DMS114 treated with DMSO at 0.1 percent for 48 hours (cell line): ENCODE data around the gene MRPL39.
"Not testable (repeated sequence)": the region's sequence is repeated elsewhere in the genome, so short reads cannot be mapped to it uniquely, and the experiment has no call there.

Experiments
- DNase-seq: peaks from one replicate; lab custom pipeline; 2025; ENCODE audit not compliant: unreplicated experiment; lab: John Stamatoyannopoulos, UW

MRPL39 gene

GRCh38 chr21:25607151-25608043 lies at the start of gene MRPL39:
Gene MRPL39 (minus strand): TSS chr21:25607481. CDS start chr21:25607475, 6 bp downstream.
- DNase-seq: peak; percentile 62

- DNase-seq: no peak
Measured at GRCh38 chr21:25656412-25656811, 49.1 kb upstream of the MRPL39 start.

- no peak for DNase-seq
Measured at GRCh38 chr21:25649146-25649545, 41.9 kb upstream of the MRPL39 start.

GRCh38 chr21:25647647-25648046 lies 40.4 kb upstream of the MRPL39 start:
- no peak for DNase-seq

GRCh38 chr21:25646474-25646873 lies 39.2 kb upstream of the MRPL39 start:
- DNase-seq: no peak

GRCh38 chr21:25643486-25643885 lies 36.2 kb upstream of the MRPL39 start:
- DNase-seq: no peak

GRCh38 chr21:25640943-25641292 lies 33.6 kb upstream of the MRPL39 start:
- DNase-seq: no peak

GRCh38 chr21:25640202-25640942 lies 33.1 kb upstream of the MRPL39 start:
- DNase-seq: no peak

- DNase-seq: no peak
Measured at GRCh38 chr21:25639551-25640201, 32.4 kb upstream of the MRPL39 start.

GRCh38 chr21:25638660-25639550 lies 31.6 kb upstream of the MRPL39 start, which contains the start of gene JAM2:
Gene JAM2 (plus strand): TSS chr21:25639258. CDS start chr21:25639822, 564 bp downstream.
- DNase-seq: no peak

GRCh38 chr21:25637851-25638659 lies 30.8 kb upstream of the MRPL39 start:
- DNase-seq: no peak

GRCh38 chr21:25636727-25637126 lies 29.4 kb upstream of the MRPL39 start:
- DNase-seq: no peak

GRCh38 chr21:25635310-25635709 lies 28.0 kb upstream of the MRPL39 start:
- no peak for DNase-seq

GRCh38 chr21:25632296-25632695 lies 25.0 kb upstream of the MRPL39 start:
- DNase-seq: no peak

GRCh38 chr21:25626757-25627156 lies 19.5 kb upstream of the MRPL39 start:
- DNase-seq: no peak

GRCh38 chr21:25625776-25626555 lies 18.7 kb upstream of the MRPL39 start:
- DNase-seq: not testable (repeated sequence)

- DNase-seq: no peak
Measured at GRCh38 chr21:25625036-25625435, 17.8 kb upstream of the MRPL39 start.

- DNase-seq: no peak
Measured at GRCh38 chr21:25624511-25624910, 17.2 kb upstream of the MRPL39 start.

GRCh38 chr21:25619198-25619597 lies 11.9 kb upstream of the MRPL39 start:
- no peak for DNase-seq
